DMS153 treated with DMSO at 0.1 percent for 48 hours (cell line): ENCODE data around the gene RIOX2.
"Not testable (repeated sequence)": the region's sequence is repeated elsewhere in the genome, so short reads cannot be mapped to it uniquely, and the experiment has no call there.

Experiments
- DNase-seq: peaks from one replicate; lab custom pipeline; 2025; ENCODE audit not compliant: unreplicated experiment; lab: John Stamatoyannopoulos, UW

The RIOX2 gene

DNA sequence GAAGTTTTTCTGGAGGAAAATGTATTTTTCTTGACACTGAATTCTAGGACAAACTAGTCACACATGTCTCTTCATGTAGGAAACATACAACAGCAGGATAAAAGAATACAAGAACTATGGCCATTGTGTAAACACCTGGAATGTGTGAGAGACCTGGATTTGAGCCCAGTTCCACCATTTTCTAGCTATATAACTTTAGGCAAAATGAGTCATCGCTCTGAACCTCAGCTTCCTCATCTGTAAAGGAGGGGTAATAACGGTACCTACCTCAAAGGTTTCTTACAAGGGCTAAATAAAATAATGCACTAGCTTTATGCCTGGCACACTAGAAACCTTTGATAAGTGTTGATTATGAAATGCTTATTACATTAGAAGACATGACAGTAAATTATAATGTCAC lies 57.8 kb downstream of the RIOX2 start:
- no peak for DNase-seq

DNA sequence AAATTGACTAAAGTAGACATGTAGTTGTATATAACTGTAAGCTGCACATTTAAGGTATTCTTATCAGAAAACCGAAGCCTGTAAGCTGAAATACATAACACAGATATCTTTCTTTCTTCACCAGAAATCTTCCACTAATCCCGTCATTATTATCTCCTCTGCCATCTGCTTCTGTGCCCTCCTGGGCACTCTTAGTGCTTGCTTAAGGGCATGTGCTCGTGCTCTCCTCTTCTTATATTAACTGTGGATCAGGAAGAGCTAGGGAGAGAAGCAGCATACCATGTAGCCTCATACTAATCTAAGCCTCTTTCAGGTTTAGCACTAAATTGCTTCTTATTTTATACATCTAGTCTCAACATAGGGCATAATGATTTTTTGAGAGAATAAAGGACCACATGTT lies 60.8 kb downstream of the RIOX2 start:
- no peak for DNase-seq

DNA sequence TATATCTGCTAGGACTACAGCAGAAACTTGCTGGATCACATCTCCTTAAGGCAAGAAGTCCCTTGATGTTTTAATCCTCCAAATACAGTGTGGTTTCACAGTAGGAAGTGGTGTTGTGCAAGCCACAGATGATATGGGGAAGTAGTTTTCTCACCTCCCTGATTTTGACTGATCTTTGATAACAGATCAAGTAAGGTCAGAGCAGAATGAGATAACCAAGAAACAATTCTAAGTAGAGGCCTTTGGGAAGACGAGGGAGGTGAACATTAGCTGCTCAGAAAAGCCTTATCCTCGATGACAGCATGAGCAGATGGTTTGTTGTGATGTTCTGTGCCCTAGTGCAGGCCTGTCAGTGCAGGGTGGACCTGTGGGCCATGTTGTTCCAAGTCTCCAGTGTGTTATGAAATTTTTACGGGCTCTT lies 61.3 kb downstream of the RIOX2 start:
- no peak for DNase-seq

DNA sequence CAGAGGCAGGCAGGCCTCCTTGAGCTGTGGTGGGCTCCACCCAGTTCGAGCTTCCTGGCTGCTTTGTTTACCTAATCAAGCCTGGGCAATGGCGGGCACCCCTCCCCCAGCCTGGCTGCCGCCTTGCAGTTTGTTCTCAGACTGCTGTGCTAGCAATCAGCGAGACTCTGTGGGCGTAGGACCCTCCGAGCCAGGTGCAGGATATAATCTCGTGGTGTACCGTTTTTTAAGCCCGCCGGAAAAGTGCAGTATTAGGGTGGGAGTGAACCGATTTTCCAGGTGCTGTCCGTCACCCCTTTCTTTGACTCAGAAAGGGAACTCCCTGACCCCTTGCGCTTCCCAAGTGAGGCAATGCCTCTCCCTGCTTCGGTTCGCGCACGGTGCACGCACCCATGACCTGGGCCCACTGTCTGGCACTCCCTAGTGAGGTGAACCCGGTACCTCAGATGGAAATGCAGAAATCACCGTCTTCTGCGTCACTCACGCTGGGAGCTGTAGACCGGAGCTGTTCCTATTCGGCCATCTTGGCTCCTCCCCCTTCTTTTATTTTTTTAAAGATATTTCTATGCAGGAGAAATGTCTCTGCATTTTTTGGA lies 61.9 kb downstream of the RIOX2 start:
- not testable (repeated sequence) for DNase-seq

GRCh38 chr3:97909830-97910229 lies 62.4 kb downstream of the RIOX2 start:
- DNase-seq = not testable (repeated sequence)

DNA sequence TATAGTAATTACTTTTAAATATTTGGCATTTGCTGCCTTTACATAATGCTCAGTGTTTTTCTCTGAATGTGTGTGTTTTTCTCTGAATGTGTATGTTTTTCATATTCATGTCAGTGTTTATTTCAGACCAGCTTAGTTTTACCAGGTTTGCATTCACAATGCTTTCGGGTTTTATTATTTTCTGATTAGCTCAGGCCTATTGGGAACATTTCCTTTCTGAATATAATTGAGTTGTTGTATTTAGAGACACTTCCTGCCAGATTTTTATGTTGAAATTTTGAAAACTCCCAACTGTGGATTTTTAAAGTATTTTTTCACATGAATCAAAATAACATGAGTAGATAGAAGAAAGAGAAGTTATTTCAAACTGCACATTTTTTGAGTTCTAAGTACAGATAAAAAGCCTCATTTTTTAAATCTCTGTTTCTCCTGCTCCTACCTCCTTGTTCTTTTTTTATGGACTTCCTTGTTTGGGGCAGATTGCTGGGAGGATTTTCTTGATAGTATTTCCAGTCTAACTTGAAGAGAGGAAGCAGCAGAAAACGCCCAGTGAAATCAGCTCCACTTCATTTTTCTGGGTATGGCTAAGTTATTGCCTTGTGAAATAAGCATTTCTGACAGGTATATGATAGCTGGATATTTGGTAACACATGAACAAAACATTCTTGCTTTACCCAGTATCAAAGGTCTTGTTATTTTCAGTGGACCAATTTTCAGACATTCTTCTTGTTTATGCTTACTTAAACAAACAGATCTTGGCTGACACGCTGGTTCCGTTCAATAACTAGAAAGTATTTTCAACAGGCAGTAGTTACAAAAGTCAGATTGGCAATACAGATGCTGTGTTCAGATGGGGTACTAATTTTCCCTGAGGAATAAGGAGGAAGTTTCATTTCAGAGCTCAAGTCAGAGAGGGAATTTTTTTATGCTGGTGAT lies 70.7 kb downstream of the RIOX2 start:
- DNase-seq = no peak

- DNase-seq = no peak
Measured at GRCh38 chr3:97899331-97899730, 72.9 kb downstream of the RIOX2 start.

DNA sequence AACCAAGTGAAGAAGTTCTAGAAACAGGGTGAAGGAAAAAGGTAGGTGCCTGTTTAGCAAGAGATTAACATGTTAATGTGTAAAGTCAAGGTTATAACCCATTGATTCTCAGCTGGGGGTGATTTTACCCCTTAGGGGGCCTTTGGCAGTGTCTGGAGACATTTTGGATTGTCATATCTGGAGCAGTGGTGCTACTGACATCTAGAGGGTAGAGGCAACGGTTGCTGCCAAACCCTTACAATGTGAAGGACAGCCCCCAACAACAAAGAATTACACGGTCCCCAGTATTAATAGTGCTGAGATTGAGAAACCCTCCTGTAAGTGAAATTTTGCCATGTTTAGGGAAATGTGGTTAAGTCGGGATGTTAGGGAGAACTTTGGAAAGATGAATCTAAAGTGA lies 75.7 kb downstream of the RIOX2 start:
- no peak for DNase-seq

DNA sequence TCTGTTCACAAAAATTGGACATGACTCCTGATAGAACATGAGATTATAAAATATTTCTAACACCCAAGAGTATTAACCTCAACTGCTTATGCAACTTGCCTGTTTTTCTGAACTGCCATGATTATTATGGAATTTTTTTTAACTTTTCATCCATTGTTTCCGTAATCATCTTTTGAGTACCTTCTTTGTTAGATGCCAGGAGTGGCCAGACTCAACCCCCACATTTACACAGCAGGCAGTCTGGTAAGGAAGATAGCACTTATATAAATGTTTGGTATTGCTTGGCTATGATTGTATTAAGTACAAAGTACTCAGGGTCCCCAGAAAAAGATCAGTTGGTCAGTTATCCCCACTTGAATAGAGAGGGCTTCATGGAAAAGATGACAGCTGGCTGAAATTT lies 76.1 kb downstream of the RIOX2 start:
- DNase-seq = no peak

- DNase-seq = no peak
Measured at GRCh38 chr3:97895216-97895615, 77.0 kb downstream of the RIOX2 start.

- no peak for DNase-seq
Measured at GRCh38 chr3:97892852-97893251, 79.4 kb downstream of the RIOX2 start.
